EH (cell line): ENCODE measurements around the gene SUMO2.
A peak's percentile ranks its signal among the peaks of the same experiment; 100 is the strongest.

Experiments used
- DNase-seq: peaks from one replicate; pipeline ENCODE4 v3.0.0-alpha.2; 2015; ENCODE audit warnings: low read depth

Gene SUMO2

GRCh38 chr17:75124041-75124818 lies 58.5 kb downstream of the SUMO2 start:
- DNase-seq = peak; percentile 21

GRCh38 chr17:75118307-75118706 lies 64.5 kb downstream of the SUMO2 start:
- DNase-seq = no peak

- DNase-seq = no peak
Observed at GRCh38 chr17:75116737-75117136, 66.0 kb downstream of the SUMO2 start.
